ENCODE measurements around the gene RNLS. TPM values are rescaled to one million over a fixed set of nuclear protein-coding genes. Genes with fewer than 3 reads are reported as not detected.

The RNLS gene
- total RNA-seq, 1 experiment from 2014 or later, result 8.1 TPM

DNA sequence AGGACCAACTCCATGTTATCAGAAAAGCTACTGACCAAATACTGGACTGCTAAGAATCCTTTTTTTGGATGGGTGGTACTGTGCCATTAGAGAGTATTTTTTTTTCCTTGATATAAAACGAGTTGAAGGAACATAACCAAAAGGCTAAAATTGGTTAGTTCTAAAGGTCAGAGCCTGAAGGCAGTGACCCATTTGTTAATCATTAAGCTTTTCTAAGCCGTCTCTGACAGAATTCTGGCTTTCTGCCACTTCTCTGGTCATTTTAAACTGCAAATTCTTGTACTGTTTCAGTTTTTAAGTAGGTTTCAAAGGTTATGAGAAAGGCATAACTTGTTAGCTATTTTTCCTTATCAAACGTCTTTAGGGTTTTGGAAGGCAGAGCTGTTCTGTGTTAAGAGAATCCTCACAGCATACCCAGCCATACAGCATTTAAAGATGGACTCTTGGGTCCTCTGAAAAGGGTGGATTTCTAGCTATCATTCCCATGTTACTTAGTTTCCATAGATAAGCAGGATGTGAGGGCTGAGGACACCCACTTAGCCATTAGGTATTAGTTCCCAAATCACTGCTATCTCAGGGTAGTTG lies 196.8 kb downstream of the RNLS start:
- ChIA-PET CTCF (no interaction called here), POLR2A (ENCODE audit: low non-redundant PET) (no interaction called here)
- DNase-seq (ENCODE audit: low spot score), result no peak
- Histone ChIP-seq H3K9me3 (ENCODE audit: low read depth, low read length, poor library complexity, severe bottlenecking) (no peaks in the 10 kb centered on the region), H3K27ac (ENCODE audit: low read depth, low read length, poor library complexity, severe bottlenecking) (no peak overlapping the region), H3K4me1 (ENCODE audit: insufficient read depth, low read length, poor library complexity, severe bottlenecking) (peaks cover 14% of the 10 kb centered on the region), H3K36me3 (ENCODE audit: insufficient read depth, low read length, poor library complexity, severe bottlenecking) (no peaks in the 10 kb centered on the region), H3K27me3 (replicated peaks; ENCODE audit: insufficient read depth, low read depth, low read length, poor library complexity) (no peaks in the 10 kb centered on the region), H3K4me3 (ENCODE audit: low read depth, low read length, poor library complexity, severe bottlenecking) (no peak overlapping the region)
- intact Hi-C loops (cut with micrococcal nuclease; ENCODE audit: unreplicated experiment), result loop anchor here (5.0 kb wide), 2 partner anchors 269 to 729 kb away; partner anchors contain the start of gene PAPSS2
- BruUV-seq (replicated peaks), result no TSS peak
- TF ChIP-seq, protein P1, sequence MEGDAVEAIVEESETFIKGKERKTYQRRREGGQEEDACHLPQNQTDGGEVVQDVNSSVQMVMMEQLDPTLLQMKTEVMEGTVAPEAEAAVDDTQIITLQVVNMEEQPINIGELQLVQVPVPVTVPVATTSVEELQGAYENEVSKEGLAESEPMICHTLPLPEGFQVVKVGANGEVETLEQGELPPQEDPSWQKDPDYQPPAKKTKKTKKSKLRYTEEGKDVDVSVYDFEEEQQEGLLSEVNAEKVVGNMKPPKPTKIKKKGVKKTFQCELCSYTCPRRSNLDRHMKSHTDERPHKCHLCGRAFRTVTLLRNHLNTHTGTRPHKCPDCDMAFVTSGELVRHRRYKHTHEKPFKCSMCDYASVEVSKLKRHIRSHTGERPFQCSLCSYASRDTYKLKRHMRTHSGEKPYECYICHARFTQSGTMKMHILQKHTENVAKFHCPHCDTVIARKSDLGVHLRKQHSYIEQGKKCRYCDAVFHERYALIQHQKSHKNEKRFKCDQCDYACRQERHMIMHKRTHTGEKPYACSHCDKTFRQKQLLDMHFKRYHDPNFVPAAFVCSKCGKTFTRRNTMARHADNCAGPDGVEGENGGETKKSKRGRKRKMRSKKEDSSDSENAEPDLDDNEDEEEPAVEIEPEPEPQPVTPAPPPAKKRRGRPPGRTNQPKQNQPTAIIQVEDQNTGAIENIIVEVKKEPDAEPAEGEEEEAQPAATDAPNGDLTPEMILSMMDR (conservative IDR thresholded peaks at IDR 0.05; ENCODE audit: low read depth, low read length), result no peak
- no peak for TF ChIP-seq EZH2 (IDR thresholded peaks at IDR 0.05; ENCODE audit: borderline replicate concordance, low read depth, low read length, poor library complexity, severe bottlenecking)

DNA sequence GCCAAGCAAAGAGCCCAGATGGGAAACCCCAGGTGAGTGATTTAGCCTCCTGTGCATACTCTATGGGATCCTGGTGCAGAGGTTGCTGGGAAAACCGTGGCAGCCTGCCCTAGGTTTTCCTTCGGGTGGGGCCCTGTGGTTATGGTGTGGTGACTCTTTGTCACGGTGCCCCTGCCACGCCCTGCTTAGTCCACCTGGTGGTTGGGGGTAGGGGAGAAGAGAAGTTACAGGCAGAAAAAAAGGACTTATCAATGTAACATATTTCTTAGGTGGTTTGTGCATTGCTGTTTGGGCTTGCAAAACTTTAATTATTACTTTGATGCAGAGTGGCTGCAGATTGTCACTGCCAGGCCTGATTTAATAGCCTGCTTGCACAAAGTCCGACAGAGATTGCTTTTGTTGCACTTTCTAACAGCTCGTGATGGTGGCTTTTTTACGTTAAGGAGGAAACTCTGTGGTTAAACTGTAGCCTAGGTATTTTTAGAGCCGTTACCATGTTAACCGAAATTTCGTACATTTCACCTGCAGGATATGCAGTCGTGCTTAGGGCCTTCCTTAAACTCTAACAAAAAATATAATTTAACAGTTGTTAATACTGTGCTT lies 197.4 kb downstream of the RNLS start:
- CTCF ChIA-PET, result no interaction called here
- no peak for DNase-seq (ENCODE audit: low spot score)
- POLR2A ChIA-PET (ENCODE audit: low non-redundant PET), result no interaction called here
- intact Hi-C loops (cut with micrococcal nuclease; ENCODE audit: unreplicated experiment), result loop anchor here (5.0 kb wide), 2 partner anchors 268 to 728 kb away; partner anchors contain the start of gene PAPSS2
- H3K36me3 ChIP-seq (ENCODE audit: insufficient read depth, low read length, poor library complexity, severe bottlenecking), result no peaks in the 10 kb centered on the region
- no TSS peak for BruUV-seq (replicated peaks)
- no peaks in the 10 kb centered on the region for H3K27me3 ChIP-seq (replicated peaks; ENCODE audit: insufficient read depth, low read depth, low read length, poor library complexity)
- H3K4me3 ChIP-seq (ENCODE audit: low read depth, low read length, poor library complexity, severe bottlenecking), result no peak overlapping the region
- peaks cover 14% of the 10 kb centered on the region for H3K4me1 ChIP-seq (ENCODE audit: insufficient read depth, low read length, poor library complexity, severe bottlenecking)
- no peaks in the 10 kb centered on the region for H3K9me3 ChIP-seq (ENCODE audit: low read depth, low read length, poor library complexity, severe bottlenecking)
- no peak for TF ChIP-seq EZH2 (IDR thresholded peaks at IDR 0.05; ENCODE audit: borderline replicate concordance, low read depth, low read length, poor library complexity, severe bottlenecking)
- TF ChIP-seq, protein P1 (conservative IDR thresholded peaks at IDR 0.05; ENCODE audit: low read depth, low read length), result no peak
- no peak overlapping the region for H3K27ac ChIP-seq (ENCODE audit: low read depth, low read length, poor library complexity, severe bottlenecking)

DNA sequence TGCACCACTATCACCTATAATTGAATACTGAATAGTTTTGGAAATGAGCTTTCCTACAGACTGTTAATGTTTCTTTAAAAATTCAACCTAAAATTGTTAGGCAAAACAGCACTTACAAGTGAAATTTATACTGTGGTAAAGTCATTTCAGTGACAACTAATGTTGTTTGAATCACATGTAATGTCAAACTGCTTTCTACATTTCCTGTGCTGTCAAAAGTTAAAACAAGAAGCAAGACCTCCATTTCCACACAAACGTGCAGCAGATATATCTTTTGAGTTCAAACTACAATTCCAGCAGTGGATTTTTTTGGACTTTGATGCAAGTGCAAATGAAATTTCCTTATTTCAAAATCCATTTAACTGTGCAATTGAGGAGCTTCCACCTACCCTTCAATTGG lies 199.8 kb downstream of the RNLS start:
- DNase-seq (ENCODE audit: low spot score), result no peak
- intact Hi-C loops (cut with micrococcal nuclease; ENCODE audit: unreplicated experiment), result no loop called here
- ChIA-PET CTCF (no interaction called here), POLR2A (ENCODE audit: low non-redundant PET) (no interaction called here)
- TF ChIP-seq EZH2 (IDR thresholded peaks at IDR 0.05; ENCODE audit: borderline replicate concordance, low read depth, low read length, poor library complexity, severe bottlenecking), result no peak
- TF ChIP-seq, protein P1 (conservative IDR thresholded peaks at IDR 0.05; ENCODE audit: low read depth, low read length), result no peak
- BruUV-seq (replicated peaks), result no TSS peak
- Histone ChIP-seq H3K36me3 (ENCODE audit: insufficient read depth, low read length, poor library complexity, severe bottlenecking) (no peaks in the 10 kb centered on the region), H3K4me1 (ENCODE audit: insufficient read depth, low read length, poor library complexity, severe bottlenecking) (peaks cover 14% of the 10 kb centered on the region), H3K27ac (ENCODE audit: low read depth, low read length, poor library complexity, severe bottlenecking) (no peak overlapping the region), H3K27me3 (replicated peaks; ENCODE audit: insufficient read depth, low read depth, low read length, poor library complexity) (no peaks in the 10 kb centered on the region), H3K9me3 (ENCODE audit: low read depth, low read length, poor library complexity, severe bottlenecking) (no peaks in the 10 kb centered on the region), H3K4me3 (ENCODE audit: low read depth, low read length, poor library complexity, severe bottlenecking) (no peak overlapping the region)

All from A673 (cell line).